ENCODE measurements around the gene TMEM8B.

DNA sequence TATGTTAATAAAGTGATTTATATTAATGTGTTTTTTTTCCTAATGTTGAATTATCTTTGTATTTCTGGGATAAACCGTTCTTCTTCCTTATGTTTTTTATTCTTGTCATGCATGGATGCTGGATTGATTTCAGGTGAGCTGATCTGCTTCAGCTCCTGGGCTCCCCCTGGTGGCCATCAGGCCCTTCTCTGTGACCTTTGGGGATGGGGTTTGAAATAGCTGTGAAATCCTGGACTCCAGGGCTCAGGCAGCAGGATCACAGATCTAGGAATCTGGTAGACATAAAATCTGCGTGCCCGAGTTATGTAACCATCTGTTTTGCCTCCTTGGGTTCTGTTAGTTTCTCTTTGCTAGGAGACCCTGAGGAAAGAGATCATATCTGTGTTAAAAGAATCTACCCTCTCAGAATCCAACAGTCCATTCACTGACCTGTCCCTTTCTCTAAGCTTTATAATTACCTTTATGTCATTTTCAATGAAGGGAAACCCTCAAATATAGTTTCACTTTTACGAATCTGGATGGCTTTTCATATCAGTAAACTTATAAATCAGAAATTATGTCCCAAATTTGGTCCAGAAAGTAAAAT is 53.3 kb downstream of the TMEM8B start:
- TF ChIP-seq POLR2A (IDR thresholded peaks at IDR 0.05) = no peak
- peak; percentile 91 to 97 (median 93) for TF ChIP-seq CTCF (IDR thresholded peaks at IDR 0.05)
- no peak for TF ChIP-seq POLR2AphosphoS5 (IDR thresholded peaks at IDR 0.05)

All from gastroesophageal sphincter (tissue), 3 donors.